Mesothelial cell of epicardium (in vitro differentiated cells): Measurements from ENCODE around the gene ORAI2. TPM values are rescaled to one million over a fixed set of nuclear protein-coding genes. Genes with fewer than 3 reads are reported as not detected.

Experiments
- DNase-seq, 2 experiments: peaks; one replicate each; pipeline ENCODE4 v3.0.0; 2021; ENCODE audit warnings: low spot score in 2 of 2; ENCODE audit not compliant: unreplicated experiment in 2 of 2
- H3K27ac Mint-ChIP-seq: 2 replicates; pipeline ENCODE4 v1.8.0; 2021; ENCODE audit warnings: mixed read lengths
- H3K27me3 Mint-ChIP-seq: 2 replicates; pipeline ENCODE4 v1.8.0; 2021; ENCODE audit warnings: low read depth, mixed read lengths
- H3K36me3 Mint-ChIP-seq: 2 replicates; pipeline ENCODE4 v1.8.0; 2021; ENCODE audit warnings: mixed read lengths
- H3K4me1 Mint-ChIP-seq: 2 replicates; pipeline ENCODE4 v1.8.0; 2021; ENCODE audit warnings: mixed read lengths
- H3K4me3 Mint-ChIP-seq: 2 replicates; pipeline ENCODE4 v1.8.0; 2021; ENCODE audit warnings: mild to moderate bottlenecking, moderate library complexity, mixed read lengths
- H3K9me3 Mint-ChIP-seq: 2 replicates; pipeline ENCODE4 v1.8.0; 2021; ENCODE audit warnings: mixed read lengths
- total RNA-seq: library from RNA; stranded (reverse); gene quantifications from 3 replicates; pipeline ENCODE4 v1.2.1, GENCODE V29; 2021
- TF ChIP-seq, protein P1 (sequence below): fragments of 200-600 bp; sonication (generic); IDR thresholded peaks from one replicate; pipeline ENCODE4 v1.5.0; 2021; ENCODE audit warnings: antibody characterized with exemption; ENCODE audit not compliant: unreplicated experiment

The ORAI2 gene
- total RNA-seq, 1 donor from 2014 or later, result 27.9 TPM

DNA sequence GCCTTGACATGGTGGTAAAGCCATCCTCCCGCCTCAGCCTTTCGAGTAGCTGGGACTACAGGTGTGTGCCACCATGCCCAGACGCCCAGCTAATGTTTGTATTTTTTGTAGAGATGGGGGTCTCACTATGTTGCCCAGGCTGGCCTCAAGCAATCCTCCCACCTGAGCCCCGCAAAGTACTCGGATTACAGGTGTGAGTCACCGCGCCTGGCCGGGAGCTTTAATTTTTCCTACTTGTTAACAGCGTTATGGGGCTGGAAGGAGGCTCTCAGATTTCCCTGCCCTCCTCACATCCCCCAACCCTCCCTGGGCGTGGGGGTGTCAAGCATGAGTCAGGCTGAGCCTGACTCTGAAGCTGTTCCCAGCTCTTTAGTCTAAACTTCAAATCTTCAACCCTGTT is 23.0 kb downstream of the ORAI2 start:
- Mint-ChIP-seq H3K4me3 (no peak overlapping the region), H3K36me3 (peaks cover 6% of the 10 kb centered on the region), H3K4me1 (no peaks in the 10 kb centered on the region), H3K27ac (no peak overlapping the region), H3K9me3 (no peaks in the 10 kb centered on the region), H3K27me3 (no peaks in the 10 kb centered on the region)
- no peak for DNase-seq
- TF ChIP-seq, protein P1, sequence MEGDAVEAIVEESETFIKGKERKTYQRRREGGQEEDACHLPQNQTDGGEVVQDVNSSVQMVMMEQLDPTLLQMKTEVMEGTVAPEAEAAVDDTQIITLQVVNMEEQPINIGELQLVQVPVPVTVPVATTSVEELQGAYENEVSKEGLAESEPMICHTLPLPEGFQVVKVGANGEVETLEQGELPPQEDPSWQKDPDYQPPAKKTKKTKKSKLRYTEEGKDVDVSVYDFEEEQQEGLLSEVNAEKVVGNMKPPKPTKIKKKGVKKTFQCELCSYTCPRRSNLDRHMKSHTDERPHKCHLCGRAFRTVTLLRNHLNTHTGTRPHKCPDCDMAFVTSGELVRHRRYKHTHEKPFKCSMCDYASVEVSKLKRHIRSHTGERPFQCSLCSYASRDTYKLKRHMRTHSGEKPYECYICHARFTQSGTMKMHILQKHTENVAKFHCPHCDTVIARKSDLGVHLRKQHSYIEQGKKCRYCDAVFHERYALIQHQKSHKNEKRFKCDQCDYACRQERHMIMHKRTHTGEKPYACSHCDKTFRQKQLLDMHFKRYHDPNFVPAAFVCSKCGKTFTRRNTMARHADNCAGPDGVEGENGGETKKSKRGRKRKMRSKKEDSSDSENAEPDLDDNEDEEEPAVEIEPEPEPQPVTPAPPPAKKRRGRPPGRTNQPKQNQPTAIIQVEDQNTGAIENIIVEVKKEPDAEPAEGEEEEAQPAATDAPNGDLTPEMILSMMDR, result no peak

DNA sequence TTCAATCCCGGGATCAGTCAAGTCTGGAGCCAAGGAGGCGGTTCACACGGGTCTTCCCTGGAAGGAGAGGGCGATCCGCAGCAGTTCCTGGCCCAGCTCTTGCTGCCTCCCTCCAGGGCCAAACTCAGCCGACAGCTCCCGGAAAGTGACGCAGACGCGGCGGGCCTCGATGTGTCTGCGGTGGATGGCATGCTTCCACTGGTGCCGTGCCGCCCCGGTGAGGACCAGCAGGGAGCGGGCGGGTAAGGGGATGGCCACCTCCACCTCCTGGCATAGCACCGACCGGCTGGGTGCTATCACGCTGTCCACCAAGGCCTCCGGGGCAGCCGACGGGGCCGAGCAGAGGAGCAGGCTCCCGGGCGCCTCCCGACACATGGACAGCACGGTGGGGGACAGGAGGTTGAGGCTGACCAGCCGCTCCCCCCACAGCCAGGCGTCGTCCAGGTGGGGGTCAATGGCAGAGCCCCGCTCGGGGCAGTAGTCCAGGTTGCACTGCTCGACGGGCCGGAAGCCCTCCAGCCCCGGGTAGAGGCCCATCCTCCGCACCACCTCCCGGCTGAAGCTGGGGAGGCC is 24.1 kb downstream of the ORAI2 start:
- H3K27me3 Mint-ChIP-seq, result no peaks in the 10 kb centered on the region
- TF ChIP-seq, protein P1, result no peak
- H3K27ac Mint-ChIP-seq, result no peak overlapping the region
- no peak overlapping the region for H3K4me3 Mint-ChIP-seq
- H3K36me3 Mint-ChIP-seq, result peaks cover 6% of the 10 kb centered on the region
- no peak for DNase-seq
- H3K9me3 Mint-ChIP-seq, result no peaks in the 10 kb centered on the region
- H3K4me1 Mint-ChIP-seq, result no peaks in the 10 kb centered on the region

DNA sequence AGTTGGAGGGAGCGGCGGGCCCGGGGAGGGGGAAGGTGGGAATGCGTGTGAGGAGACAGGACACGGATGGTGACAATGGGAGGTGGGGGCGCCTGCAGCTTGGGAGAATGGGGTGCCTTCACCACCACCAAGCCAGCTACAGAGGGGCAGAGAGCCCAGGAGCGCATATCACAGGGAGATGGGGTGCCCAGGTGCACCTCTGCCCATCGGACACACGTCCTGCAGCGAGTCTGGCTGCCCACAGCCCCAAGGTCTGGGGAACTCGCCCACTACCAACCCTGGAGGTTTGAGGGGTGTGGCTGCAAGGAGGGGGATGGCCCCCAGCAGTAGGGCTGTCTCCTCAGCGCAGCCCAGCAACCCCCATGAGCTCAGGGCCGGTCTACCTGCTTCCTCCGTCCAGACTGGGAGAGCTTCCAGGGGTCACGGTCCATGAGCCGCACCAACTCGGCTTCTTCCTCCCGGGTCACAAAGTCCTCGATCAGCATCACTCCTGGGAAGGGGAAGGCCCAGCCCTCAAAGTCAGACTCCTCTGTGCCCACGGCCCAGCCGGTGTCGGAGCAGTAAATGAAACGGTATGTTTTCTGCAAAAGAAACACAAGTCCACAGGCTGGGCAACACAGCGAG is 26.0 kb downstream of the ORAI2 start:
- Mint-ChIP-seq H3K27me3 (no peaks in the 10 kb centered on the region), H3K9me3 (no peaks in the 10 kb centered on the region), H3K27ac (no peak overlapping the region), H3K36me3 (peaks cover 6% of the 10 kb centered on the region), H3K4me1 (peaks cover 8% of the 10 kb centered on the region), H3K4me3 (no peak overlapping the region)
- TF ChIP-seq, protein P1, result no peak
- DNase-seq, result no peak

DNA sequence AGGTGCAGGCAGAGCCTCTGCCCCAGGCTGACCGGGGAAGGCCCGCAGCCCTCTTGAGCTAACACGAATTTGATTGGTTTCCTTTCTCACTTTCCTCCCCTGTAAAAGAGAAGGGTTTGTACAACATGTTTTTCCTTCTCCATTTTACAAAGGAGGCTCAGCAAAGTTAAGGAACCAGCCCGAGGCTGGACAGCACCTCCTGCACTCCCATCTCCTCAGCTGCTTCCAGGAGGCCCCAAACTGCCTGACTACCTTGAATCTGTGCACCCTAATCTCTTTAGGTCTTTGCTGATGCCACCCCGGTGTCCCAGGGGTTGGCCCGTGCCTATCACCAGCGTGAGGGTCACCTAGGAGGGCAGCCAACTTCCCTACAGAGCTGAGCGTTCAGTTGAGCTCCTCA is 27.1 kb downstream of the ORAI2 start:
- peaks cover 4% of the 10 kb centered on the region for H3K36me3 Mint-ChIP-seq
- H3K4me1 Mint-ChIP-seq, result peaks cover 12% of the 10 kb centered on the region
- TF ChIP-seq, protein P1, result no peak
- H3K9me3 Mint-ChIP-seq, result no peaks in the 10 kb centered on the region
- no peak overlapping the region for H3K4me3 Mint-ChIP-seq
- H3K27me3 Mint-ChIP-seq, result no peaks in the 10 kb centered on the region
- no peak for DNase-seq
- no peak overlapping the region for H3K27ac Mint-ChIP-seq

DNA sequence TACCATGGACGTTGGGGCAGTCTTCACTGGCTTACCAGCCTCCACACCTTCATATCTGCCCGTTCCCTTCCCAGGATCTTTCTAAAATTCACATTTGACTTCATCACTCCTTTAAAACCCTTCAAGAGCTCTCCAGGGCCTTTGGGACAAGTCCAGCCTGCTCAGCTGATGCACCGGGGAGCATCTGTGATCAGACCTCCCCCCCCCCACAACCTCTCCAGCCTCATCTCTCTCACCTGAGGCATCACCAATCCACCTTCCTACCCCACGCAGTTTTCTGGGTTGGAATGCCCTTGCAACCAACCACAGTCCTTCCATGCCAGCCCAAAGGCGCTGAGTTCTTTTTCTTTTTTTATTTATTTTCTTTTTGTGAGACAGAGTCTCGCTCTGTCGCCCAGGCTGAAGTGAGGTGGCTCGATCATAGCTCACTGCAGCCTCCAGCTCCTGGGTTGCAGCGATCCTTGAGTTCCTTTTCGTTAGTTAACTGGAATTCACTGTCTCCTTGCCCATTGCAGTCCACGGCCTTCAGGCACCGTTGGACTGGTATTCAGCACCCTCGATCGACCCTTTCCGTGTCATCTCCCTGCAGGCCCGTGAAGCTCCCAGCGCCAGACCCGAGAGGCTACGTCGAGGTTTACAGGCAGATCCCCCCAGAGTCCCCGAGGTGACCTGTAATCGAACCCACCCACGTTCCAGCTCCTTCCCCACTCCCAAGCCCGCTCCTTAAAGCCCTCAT is 30.6 kb downstream of the ORAI2 start:
- peaks cover 19% of the 10 kb centered on the region for H3K4me1 Mint-ChIP-seq
- peaks cover 2% of the 10 kb centered on the region for H3K36me3 Mint-ChIP-seq
- DNase-seq, result no peak
- H3K4me3 Mint-ChIP-seq, result peak overlapping the region; percentile 96
- H3K9me3 Mint-ChIP-seq, result no peaks in the 10 kb centered on the region
- H3K27me3 Mint-ChIP-seq, result no peaks in the 10 kb centered on the region
- TF ChIP-seq, protein P1, result no peak
- H3K27ac Mint-ChIP-seq, result peak overlapping the region; percentile 94
